Left renal cortex interstitium (tissue), 4 donors: ENCODE measurements around the gene CDKL4. TPM values are rescaled to one million over a fixed set of nuclear protein-coding genes. Genes with fewer than 3 reads are reported as not detected.
"Not testable (repeated sequence)": the region's sequence is repeated elsewhere in the genome, so short reads cannot be mapped to it uniquely, and the experiment has no call there.

ENCODE experiments used
- DNase-seq, 4 donors: peaks; one replicate each; pipeline ENCODE4 v3.0.0-alpha.2; 2013; ENCODE audit warnings: low read depth in 4 of 4, low spot score in 2 of 4, missing footprints in 1 of 4
- polyA plus RNA-seq, 4 donors: library from polyadenylated mRNA; unstranded; fragments of 120-200 nt; gene quantifications; one replicate each; pipeline ENCODE4 v1.2.1, GENCODE V29; 2013; ENCODE audit not compliant: insufficient read length in 4 of 4

CDKL4 gene
- polyA plus RNA-seq, 4 donors = 0.42 to 1.5 (median 1.1) TPM

DNA sequence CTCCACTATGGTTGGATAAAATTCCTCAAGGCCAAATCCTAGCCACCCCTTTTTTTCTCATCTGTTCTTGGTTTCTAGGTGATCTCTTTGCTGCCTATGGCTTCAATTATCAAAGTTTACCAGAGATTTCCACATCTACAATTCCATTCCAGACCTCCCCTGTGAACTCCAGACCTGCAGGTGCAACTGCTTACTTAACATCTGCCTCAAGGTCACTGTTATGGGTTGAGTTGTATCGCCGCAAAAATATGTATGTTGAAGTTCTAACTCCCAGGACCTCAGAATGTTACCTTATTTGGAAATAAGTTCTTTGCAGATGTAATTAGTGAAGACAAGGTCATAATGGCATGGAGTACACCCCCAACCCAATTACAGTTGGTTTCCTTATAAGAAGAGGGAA, 62.5 kb downstream of the CDKL4 start:
- no peak for DNase-seq

DNA sequence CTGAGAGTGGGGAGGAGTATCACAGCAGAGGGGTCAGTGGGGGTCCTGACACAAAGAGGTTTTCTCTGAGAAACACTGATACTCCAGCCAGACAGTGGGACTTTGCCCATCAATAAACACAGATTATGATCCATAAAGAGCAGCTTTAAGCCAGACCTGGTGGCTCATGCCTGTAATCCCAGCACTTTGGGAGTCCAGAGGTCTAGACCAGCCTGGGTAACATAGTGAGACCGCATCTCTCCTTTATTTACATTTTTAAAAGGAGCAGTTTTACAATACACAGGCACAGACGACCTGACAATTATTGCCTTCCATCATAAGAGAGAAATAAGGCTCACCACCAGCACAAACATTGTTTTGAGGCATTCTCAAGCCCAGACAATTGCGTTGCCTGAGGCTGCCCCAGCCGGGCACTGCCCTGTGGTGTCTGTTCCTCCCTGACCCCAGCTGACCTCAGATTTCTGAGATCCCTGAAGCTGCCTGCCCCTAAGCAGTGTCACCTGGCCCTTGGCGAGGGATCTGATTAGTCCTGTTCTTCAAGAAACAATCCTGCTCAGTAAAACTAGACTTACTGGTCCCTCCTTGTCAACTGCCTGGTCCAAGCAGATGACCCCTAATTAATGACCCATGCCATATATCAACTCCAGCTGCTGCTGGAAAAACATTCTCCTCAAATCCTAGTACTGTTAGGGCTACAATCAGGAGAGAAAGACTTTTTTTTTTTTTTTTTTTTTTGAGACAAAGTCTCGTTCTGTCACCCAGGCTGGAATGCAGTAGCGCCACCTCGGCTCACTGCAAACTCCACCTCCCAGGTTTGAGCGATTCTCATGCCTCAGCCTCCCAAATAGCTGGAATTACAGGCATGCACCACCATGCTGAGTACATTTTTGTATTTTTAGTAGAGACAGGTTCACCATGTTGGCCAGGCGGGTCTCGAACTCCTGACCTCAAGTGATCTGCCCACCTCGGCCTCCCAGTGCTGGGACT, 63.5 kb downstream of the CDKL4 start:
- peak; percentile 15 to 46 (median 21) for DNase-seq

DNA sequence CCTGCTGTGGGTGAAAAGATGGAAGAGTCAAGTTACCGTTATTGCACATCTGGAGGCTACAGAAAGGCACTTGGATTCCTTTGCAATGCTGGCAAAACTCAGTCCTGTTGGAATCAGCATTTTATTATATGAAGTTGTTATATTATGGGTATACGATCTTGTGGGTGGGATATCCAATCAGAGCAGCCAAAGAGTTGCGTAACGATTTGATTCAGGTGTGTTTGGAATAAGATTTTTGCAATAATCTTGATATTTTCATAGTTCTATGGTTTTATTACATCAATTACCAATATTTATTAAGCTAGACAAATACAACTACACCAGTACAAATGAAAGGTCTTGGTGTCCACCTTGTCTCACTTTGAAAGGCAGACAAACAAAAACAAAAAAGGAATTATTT, 65.0 kb downstream of the CDKL4 start:
- no peak for DNase-seq

GRCh38 chr2:39176997-39177396, 66.8 kb downstream of the CDKL4 start:
- no peak for DNase-seq

DNA sequence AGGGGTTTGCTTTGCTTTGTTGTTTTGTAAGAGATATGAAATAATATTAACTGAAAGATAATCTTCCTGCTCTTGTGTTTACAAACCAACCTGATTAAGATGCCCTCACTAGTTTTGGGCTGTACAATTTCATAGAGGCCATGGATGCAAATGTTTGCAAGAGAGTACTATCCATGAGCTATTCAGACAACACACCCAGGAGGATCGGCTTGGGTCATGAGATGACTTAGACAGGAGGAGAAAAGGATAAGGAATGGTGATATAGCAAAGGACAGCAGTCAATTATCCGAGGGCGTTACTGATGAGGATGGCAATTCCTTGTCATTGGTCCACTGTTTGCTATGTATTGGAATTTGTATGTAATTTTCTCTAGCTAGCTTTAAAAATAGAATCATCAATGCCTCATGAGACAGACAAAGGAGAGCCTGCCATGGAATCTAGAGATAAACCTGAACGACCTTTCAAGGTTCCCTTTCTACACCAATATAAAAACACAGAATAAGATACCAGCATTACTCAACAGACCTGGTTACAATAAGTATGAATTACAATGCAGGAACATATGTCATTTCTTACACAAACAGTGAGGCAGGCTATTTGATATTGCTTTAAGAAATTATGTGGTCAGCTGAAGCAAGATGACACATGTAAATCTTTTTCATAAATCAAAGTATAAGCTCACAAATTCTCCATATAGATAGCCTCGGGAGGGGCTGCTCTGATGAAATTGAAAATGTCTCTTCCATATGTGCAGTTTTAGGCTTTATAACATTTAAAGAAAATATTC, 68.6 kb downstream of the CDKL4 start:
- DNase-seq = no peak

GRCh38 chr2:39174022-39174421, 69.7 kb downstream of the CDKL4 start:
- DNase-seq = no peak

DNA sequence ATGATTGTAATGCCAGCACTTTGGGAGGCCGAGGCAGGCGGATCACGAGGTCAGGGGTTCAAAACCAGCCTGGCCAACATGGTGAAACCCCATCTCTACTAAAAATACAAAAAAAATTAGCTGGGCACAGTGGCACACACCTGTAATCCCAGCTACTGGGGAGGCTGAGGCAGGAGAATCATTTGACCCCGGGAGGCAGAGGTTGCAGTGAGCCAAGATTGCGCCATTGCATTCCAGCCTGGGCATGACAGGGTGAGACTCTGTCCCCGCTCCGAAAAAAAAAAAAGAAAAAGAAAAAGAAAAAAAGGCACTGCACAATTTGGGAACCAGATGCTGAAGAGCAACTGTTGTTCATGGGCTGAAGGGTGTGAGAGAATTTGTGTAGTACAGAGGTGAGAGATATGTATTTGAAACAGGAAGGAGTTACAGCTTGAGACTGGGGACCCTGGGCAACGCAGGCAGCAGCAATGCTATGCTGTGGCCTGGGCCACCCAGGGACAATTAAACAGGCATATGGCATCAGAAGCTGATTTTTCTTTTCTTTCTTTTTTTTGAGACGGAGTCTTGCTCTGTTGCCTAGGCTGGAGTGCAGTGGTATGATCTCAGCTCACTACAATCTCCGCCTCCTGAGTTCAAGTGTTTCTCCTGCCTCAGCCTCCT, 71.6 kb downstream of the CDKL4 start:
- not testable (repeated sequence) for DNase-seq

- DNase-seq = no peak
Observed at GRCh38 chr2:39171621-39172020, 72.1 kb downstream of the CDKL4 start.

- DNase-seq = no peak
Observed at GRCh38 chr2:39164089-39164488, 79.7 kb downstream of the CDKL4 start.

- DNase-seq = no peak
Observed at GRCh38 chr2:39160982-39161381, 82.8 kb downstream of the CDKL4 start.

GRCh38 chr2:39159283-39159682, 84.5 kb downstream of the CDKL4 start:
- DNase-seq = no peak

GRCh38 chr2:39158351-39158750, 85.4 kb downstream of the CDKL4 start:
- DNase-seq = no peak

DNA sequence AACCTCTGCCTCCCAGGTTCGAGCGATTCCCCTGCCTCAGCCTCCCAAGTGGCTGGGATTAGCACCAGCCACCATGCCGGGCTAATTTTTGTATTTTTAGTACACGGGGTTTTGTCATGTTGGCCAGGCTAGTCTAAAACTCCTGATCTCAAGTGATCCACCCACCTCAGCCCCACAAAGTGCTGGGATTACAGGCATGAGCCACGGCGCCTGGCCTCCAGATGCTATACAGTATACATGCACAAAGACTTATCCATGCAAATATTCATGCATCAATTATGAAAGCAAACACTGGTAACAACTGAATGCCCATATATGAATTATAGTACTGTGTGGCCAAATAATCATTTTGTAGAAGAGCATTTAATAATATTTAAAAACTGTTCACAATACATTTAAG, 86.9 kb downstream of the CDKL4 start:
- no peak for DNase-seq

DNA sequence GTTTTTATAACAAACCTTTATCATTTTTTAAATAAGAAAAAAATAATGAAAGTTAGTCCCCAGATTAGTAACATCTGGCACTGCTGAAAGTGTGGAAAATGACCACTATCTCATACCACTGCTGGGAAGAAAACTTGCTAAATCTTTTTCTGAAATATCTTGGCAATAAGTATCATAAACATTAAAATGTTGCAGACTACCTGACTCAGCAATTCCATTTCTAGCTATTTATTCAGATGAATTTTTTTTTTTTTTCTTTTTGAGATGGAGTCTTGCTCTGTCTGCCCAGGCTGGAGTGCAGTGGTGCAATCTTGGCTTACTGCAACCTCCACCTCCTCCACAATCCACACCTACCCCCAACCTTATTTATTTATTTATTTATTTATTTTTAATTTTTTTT, 87.7 kb downstream of the CDKL4 start:
- DNase-seq = no peak

DNA sequence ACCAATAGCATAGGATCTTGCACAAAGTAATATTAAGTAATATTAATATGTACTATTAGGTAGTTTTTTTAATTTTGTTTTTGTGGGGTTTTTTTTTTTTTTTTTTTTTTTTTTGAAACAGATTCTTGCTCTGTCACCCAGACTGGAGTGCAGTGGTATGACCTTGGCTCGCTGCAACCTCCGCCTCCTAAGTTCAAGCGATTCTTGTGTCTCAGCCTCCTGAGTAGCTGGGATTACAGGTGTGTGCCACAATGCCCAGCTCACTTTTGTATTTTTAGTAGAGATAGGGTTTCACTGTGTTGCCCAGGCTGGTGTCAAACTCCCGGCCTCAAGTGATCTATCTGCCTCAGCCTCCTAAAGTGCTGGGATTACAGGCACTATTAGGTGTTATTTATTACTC, 88.2 kb downstream of the CDKL4 start:
- DNase-seq = not testable (repeated sequence)

GRCh38 chr2:39154944-39155343, 88.8 kb downstream of the CDKL4 start:
- DNase-seq = no peak

GRCh38 chr2:39153312-39153711, 90.5 kb downstream of the CDKL4 start:
- DNase-seq = no peak

GRCh38 chr2:39152504-39152903, 91.3 kb downstream of the CDKL4 start:
- DNase-seq = no peak

- DNase-seq = peak in 2 of 4 donors; percentile 4 to 9
Observed at GRCh38 chr2:39150890-39151497, 92.8 kb downstream of the CDKL4 start.

DNA sequence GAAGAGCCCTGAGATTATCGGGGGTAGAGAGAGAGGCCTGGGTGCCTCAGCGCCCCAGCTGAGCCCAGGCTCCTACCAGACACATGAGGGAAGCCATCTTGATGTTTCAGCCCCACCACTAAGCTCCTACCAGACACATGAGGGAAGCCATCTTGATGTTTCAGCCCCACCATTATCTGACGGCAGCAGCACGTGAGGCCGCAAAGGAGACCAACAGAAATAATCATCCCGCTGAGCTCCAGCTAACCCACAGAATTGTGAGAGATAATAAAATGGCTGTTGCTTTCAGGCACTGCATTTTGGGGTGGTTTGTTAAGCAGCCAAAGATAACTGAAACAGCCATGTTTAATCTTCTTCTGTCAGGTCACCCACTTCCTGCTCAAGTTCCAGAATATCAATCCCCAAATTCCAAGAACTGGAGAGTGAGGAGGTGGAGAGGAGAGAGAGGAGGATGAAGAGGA, 93.6 kb downstream of the CDKL4 start:
- no peak for DNase-seq

DNA sequence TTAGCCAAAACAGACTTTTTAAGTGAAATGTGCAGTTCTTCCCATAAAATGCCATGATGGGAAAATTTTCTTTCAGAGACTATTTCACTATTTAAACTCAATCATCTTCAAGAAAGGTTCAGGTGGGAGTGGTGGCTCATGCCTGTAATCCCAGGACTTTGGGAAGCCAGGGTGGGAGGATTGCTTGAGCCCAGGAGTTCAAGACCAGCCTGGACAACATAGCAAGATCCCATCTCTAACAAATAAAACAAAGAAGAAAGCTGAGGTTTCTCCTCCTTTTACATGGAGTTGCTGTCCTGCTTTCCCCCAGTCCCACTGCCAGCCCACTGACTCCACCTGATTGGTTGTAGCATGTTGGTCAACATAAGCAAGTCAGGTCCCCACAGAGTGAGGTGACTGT, 97.1 kb downstream of the CDKL4 start:
- DNase-seq = no peak
